Measurements from ENCODE around the gene LHX4. TPM values are rescaled to one million over a fixed set of nuclear protein-coding genes. Genes with fewer than 3 reads are reported as not detected.
A peak's percentile ranks its signal among the peaks of the same experiment; 100 is the strongest.

The LHX4 gene
- total and polyA plus RNA-seq, 2 of the 13 experiments (the other 11 are each of a cell fraction or from before 2014, with no cell fraction given) = 0.03 to 0.07 TPM

DNA sequence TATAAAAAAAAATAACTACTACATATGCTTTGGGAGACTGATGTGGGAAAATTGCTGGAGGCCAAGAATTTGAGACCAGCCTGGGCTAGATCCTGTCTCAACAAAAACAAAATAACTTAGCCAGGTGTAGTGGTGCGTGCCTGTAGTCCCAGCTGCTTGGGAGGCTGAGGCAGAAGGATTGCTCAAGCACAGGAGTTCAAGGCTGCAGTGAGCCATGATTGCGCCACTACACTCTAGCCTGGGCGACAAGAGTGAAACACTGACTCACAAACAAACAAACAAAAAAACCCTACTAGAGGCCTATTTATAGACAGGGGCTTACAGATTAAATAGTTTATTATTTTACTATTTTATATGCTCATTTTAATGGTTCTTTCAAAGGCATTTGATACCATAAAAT, 80.0 kb downstream of the LHX4 start (continued):
- TF ChIP-seq, protein P1, sequence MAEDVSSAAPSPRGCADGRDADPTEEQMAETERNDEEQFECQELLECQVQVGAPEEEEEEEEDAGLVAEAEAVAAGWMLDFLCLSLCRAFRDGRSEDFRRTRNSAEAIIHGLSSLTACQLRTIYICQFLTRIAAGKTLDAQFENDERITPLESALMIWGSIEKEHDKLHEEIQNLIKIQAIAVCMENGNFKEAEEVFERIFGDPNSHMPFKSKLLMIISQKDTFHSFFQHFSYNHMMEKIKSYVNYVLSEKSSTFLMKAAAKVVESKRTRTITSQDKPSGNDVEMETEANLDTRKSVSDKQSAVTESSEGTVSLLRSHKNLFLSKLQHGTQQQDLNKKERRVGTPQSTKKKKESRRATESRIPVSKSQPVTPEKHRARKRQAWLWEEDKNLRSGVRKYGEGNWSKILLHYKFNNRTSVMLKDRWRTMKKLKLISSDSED (CRISPR knock-in tag; IDR thresholded peaks at IDR 0.05) = no peak
- no peak for TF ChIP-seq ZIK1 (CRISPR knock-in tag; IDR thresholded peaks at IDR 0.05; ENCODE audit: borderline replicate concordance, low read depth)
- TF ChIP-seq EP300 (IDR thresholded peaks at IDR 0.05; ENCODE audit: low read depth in 2 of 2, low read length in 2 of 2) = peak in 1 of 2 experiments; percentile 28; a peak in 1 of 4 replicates
- TF ChIP-seq EP300 (CRISPR knock-in tag; IDR thresholded peaks at IDR 0.05; ENCODE audit: borderline replicate concordance) = no peak
- peak; percentile 46; the same call in 1 of the 2 replicates for TF ChIP-seq FOXA3 (CRISPR knock-in tag; IDR thresholded peaks at IDR 0.05)
- TF ChIP-seq, protein P2, sequence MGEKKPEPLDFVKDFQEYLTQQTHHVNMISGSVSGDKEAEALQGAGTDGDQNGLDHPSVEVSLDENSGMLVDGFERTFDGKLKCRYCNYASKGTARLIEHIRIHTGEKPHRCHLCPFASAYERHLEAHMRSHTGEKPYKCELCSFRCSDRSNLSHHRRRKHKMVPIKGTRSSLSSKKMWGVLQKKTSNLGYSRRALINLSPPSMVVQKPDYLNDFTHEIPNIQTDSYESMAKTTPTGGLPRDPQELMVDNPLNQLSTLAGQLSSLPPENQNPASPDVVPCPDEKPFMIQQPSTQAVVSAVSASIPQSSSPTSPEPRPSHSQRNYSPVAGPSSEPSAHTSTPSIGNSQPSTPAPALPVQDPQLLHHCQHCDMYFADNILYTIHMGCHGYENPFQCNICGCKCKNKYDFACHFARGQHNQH (CRISPR knock-in tag; IDR thresholded peaks at IDR 0.05) = no peak
- TF ChIP-seq RAD21 (CRISPR knock-in tag; IDR thresholded peaks at IDR 0.05) = no peak
- TF ChIP-seq SMAD1 (CRISPR knock-in tag; IDR thresholded peaks at IDR 0.05; ENCODE audit: borderline replicate concordance, low read depth) = no peak
- no peak for TF ChIP-seq SNRNP70 (IDR thresholded peaks at IDR 0.05; ENCODE audit: low read depth, low read length)
- no peak for TF ChIP-seq RERE (CRISPR knock-in tag; IDR thresholded peaks at IDR 0.05; ENCODE audit: low read depth)
- TF ChIP-seq TIGD3 (CRISPR knock-in tag; IDR thresholded peaks at IDR 0.05; ENCODE audit: borderline replicate concordance) = no peak
- peak; percentile 70 for TF ChIP-seq ARID5B (CRISPR knock-in tag; IDR thresholded peaks at IDR 0.05)
- TF ChIP-seq, protein P3, sequence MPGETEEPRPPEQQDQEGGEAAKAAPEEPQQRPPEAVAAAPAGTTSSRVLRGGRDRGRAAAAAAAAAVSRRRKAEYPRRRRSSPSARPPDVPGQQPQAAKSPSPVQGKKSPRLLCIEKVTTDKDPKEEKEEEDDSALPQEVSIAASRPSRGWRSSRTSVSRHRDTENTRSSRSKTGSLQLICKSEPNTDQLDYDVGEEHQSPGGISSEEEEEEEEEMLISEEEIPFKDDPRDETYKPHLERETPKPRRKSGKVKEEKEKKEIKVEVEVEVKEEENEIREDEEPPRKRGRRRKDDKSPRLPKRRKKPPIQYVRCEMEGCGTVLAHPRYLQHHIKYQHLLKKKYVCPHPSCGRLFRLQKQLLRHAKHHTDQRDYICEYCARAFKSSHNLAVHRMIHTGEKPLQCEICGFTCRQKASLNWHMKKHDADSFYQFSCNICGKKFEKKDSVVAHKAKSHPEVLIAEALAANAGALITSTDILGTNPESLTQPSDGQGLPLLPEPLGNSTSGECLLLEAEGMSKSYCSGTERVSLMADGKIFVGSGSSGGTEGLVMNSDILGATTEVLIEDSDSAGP (CRISPR knock-in tag; IDR thresholded peaks at IDR 0.05; ENCODE audit: borderline replicate concordance) = no peak
- no peak for TF ChIP-seq MXI1 (IDR thresholded peaks at IDR 0.05; ENCODE audit: borderline replicate concordance, low read depth, low read length)
